GM21737 (cell line): ENCODE measurements around the gene BICDL2.
"Not testable (repeated sequence)": the region's sequence is repeated elsewhere in the genome, so short reads cannot be mapped to it uniquely, and the experiment has no call there.

ENCODE experiments used
- ATAC-seq: cut with Tn5 transposase; IDR thresholded peaks from one replicate; pipeline ENCODE4 v1.9.1; 2021; ENCODE audit warnings: mild to moderate bottlenecking, moderate library complexity; ENCODE audit not compliant: unreplicated experiment

BICDL2 gene

GRCh38 chr16:3036726-3037315 lies at the start of gene BICDL2:
BICDL2 (minus strand) TSS chr16:3036944; CDS start chr16:3035496, 1,448 bp downstream.
- ATAC-seq, result no peak

GRCh38 chr16:3085868-3086595 lies 49.3 kb upstream of the BICDL2 start:
- ATAC-seq, result no peak

DNA sequence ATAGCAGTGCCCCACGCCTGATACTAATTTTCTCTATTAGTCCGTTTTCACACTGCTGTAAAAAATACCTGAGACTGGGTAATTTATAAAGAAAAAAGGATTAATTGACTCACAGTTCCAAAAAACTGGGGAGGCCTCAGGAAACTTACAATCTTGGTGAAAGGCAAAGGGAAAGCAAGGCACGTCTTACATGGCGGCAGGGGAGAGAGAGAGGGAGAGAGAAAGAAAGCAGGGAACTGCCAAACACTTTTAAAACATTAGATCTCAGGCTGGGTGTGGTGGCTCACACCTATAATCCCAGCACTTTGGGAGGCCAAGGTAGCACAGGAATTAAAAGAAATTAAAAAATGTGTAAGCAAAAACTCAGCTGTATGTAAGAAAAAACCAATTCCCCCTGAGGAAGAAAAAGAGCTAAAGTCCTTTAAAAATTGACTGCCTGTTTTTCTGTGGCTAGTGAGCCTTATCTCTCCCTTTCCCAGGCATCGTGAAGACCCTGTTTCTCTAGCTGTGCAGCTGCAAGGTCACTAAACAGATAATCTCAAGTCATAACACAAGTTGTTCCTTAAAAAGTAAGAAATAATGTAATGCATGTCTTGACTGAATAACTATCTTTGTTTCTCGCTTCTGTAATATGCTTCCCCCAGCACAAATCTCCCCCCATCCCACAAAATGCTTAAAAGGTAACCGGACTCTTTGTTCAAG lies 48.4 kb upstream of the BICDL2 start:
- ATAC-seq, result no peak

DNA sequence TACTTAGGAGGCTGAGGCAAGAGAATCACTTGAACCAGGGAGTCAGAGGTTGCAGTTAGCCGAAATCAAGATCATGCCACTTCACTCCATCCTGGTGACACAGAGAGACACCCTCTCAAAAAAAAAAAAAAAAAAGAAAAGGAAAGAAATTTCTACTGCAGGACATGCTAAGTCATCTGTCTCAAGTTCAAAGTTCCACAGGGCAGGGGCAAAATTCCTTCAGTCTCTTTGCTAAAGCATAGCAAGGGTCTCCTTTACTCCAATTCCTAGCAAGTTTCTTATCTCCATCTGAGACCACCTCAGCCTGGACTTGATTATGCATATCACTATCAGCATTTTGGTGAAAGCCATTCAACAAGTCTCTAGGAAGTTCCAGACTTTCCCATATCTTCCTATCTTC lies 47.7 kb upstream of the BICDL2 start:
- no peak for ATAC-seq

- not testable (repeated sequence) for ATAC-seq
These were observed 46.7 kb upstream of the BICDL2 start for GRCh38 chr16:3083408-3083807.

DNA sequence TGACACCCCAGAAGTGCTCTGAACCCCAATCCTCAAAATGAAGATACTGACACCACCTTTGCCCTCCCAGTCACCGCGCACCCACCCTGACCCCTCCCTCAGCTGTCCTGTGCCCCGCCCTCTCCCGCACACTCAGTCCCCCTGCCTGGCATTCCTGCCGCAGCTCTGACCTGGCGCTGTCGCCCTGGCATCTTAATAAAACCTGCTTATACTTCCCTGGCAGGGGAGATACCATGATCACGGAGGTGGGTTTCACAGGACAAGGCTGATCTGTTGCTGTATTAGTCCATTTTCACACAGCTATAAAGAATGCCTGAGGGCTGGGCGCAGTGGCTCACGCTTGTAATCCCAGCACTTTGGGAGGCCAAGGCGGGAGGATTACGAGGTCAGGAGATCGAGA lies 45.2 kb upstream of the BICDL2 start:
- ATAC-seq, result not testable (repeated sequence)

- ATAC-seq, result no peak
These were observed 43.3 kb upstream of the BICDL2 start for GRCh38 chr16:3080024-3080423.

GRCh38 chr16:3076577-3076976 lies 39.8 kb upstream of the BICDL2 start:
- no peak for ATAC-seq

GRCh38 chr16:3075946-3076345 lies 39.2 kb upstream of the BICDL2 start:
- ATAC-seq, result not testable (repeated sequence)

DNA sequence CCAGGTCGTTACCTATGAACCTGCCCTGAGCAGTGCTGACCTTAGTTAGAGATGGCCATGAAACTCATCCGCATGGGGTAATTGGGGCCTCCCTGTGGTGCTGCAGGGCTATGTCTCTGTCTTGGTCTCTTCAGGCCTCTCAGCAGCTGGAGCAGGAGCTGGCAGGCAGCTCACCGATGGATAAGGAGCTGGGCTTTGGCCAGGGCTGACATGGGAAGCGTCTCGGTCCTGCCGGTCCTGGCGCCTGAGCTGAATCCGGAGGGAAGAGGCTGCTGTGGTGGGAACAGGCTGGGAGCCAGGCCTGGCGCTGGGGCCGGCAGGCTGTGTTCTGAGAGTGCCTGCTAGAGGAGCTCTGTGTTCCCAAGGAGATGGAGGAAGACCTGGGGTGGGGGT lies 38.8 kb upstream of the BICDL2 start:
- ATAC-seq, result no peak

DNA sequence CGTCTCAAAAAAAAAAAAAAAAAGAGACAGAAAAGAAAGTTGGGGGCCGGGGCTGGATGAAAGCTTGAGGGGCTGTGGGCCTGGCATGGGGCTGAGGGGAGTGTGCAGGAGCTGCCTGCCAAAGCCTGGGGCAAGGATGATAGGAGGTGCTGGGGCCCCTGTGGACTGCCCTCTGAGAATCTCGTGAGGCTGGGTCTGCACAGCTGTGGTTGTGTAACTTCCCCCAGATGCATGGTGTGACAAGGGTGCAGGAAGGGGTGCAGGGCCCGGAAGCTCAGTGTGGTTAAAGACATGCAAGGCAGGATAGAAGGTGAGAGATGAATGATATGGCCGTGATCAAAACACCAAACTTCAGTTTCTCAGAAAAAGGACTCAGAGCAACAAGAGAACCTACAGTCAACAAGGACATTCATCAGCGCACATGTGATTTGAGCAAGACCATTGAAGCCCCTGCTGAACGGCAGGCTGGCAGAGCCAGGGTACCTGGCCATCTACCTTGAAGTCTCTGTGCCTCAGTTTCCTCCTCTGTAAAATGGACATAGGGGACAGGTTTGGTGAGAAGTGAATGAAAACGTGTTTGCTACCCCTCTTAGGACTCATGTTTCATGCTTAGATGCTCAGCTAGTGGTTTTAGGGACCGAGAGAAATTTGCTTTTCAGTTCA lies 38.2 kb upstream of the BICDL2 start:
- ATAC-seq, result no peak

DNA sequence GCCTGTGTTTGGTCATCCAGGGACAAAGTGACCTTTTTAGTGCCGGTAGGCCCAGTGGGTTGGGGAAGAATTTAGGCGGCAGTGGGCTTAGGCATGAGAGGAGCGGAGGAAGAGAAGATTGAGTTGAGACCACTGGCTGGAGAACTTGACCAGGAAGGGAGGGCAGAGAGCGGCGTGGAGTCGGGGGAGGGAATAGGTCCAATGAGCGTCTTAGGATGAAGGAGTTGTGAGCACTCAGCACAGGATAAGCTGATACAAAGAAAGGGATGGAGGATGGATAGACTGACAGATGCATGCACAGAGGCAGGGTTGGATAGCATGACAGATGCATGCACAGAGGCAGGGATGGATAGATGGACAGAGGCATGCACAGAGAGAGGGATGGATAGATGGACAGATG lies 36.7 kb upstream of the BICDL2 start:
- no peak for ATAC-seq

DNA sequence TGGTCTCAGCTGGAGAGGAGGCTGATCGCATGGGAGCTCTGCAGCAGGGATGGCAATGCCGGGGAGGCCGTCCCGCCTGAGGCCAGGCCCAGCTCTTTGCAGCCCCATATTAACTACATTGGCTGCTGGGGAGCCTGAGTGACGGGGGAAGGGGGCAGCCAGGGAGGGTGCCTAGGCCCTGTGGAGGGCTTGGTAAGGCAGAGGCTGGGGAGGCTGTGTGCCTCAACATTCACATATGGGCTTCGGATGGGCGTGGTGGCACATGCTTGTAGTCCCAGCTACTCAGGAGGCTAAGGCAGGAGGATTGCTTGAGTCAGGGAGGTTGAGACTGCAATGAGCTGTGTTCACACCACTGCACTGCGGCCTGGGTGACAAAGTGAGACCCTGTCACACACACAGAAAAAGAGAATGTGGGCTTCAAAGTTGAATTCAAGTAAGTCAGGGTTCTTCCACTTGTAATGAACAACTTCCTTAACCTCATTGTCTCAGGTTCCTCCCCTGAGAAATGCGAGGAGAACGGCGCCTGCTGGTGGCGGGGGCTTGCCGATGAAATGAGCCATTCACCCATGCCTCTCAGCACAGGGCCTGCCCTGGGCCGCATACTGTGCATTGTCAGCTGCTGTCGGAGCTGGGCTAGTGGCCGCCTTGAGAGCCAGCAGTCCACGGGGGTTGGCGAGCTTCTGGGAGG lies 36.0 kb upstream of the BICDL2 start:
- not testable (repeated sequence) for ATAC-seq

- not testable (repeated sequence) for ATAC-seq
These were observed 35.4 kb upstream of the BICDL2 start for GRCh38 chr16:3072148-3072547.

DNA sequence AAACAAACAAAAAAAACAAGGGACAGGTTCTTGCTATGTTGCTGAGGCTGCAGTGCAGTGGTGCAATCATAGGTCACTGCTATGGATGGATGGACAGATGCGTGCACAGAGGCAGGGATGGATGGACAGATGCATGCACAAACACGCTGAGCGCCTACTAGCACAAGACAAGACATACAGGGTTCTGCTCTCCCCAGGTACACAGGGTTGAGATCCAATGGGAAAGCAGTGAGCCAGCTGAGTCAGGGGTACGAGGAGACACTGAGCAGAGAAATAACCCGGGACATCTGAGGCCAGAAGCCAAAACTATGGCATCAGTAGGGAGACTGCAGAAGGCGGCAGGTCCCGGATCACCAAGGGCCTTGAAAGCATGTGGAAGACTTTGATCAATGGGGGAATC lies 34.9 kb upstream of the BICDL2 start:
- ATAC-seq, result no peak

DNA sequence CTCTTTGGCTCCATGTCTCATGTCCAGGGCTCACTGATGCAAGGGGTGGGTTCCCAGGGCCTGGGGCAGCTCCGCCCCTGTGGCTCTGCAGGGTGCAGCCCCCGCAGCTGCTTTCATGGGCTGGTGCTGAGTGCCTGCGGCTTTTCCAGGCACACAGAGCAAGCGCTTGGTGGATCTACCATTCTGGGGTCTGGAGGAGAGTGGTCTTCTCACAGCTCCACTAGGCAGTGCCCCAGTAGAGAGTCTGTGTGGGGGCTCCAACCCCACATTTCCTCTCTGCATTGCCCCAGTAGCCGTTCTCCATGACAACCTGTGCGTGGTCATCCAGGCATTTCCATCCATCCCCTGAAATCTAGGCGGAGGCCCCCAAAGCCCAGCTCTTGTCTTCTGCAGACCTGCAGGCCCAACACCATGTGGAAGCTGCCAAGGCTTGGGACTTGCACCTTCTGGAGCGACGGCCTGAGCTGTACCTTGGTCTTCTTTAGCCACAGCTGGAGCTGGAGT lies 33.9 kb upstream of the BICDL2 start:
- ATAC-seq, result no peak

GRCh38 chr16:3069146-3069545 lies 32.4 kb upstream of the BICDL2 start:
- not testable (repeated sequence) for ATAC-seq

- no peak for ATAC-seq
These were observed 31.7 kb upstream of the BICDL2 start for GRCh38 chr16:3068487-3068886.

DNA sequence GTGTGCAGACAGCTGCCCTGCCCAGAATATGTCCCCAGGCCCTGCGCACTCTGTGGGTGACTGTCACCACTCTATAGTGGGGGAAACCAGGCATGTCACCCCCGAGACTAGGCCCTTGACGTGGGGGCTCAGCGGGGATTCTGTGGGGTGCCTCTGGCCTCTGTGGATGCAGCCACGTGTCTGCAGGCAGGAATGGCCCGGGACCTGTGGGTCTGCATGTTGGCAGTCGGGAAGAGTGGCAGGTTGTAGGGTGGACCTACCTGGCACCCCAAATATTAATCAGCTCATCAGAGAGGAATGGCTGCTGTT lies 29.6 kb upstream of the BICDL2 start:
- ATAC-seq, result no peak

DNA sequence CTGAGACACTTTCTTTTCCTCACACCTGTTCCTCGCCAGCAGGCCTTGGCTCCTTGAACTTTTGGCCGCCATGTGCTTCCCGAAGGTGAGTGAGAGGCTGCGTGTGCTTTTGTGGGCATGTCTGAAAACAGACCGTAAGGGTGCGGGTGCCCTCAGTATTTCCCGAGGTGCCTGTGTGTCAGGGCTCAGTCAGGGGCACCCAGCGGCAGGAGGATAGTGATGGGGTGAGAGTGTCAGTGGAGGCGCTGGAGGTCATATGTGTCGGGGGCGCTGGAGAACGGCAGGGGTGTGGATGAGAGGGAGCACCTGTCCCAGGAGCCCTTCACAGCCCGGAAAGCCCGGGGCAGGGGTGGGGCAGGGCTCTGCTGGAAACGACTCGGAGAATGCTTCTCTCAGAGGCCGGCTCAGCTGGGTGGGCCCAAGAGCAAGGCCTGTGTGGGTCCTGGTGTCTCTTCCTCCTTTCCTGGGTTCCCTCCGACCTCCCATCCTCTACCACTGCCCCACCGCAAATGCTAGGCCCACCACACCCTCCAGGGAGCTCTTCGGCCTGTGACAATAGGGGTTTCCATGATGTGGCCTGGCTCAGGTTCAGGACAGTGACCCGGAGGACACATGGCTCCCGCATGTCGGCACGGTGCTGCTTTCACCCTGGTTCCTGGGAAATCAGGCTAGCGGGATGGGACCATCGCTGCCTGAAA lies 29.1 kb upstream of the BICDL2 start:
- ATAC-seq, result no peak
